Fibroblast of pulmonary artery (primary cell): Measurements from ENCODE around the gene DUSP22.

Experiments
- DNase-seq: peaks from one replicate; pipeline ENCODE4 v3.0.0-alpha.2; 2010; ENCODE audit warnings: low read depth
- H3K4me3 ChIP-seq: replicated peaks from 2 replicates; pipeline ENCODE4 v1.5.1; 2011; ENCODE audit warnings: low read depth, mild to moderate bottlenecking, control low read depth, low read length, moderate library complexity
- CTCF ChIP-seq: IDR thresholded peaks from 2 replicates; pipeline ENCODE4 v1.5.1; 2011; ENCODE audit warnings: mild to moderate bottlenecking, control low read depth, low read length, inconsistent platforms; ENCODE audit errors: missing control alignments

The DUSP22 gene

GRCh38 chr6:279341-280029 is 12.8 kb upstream of the DUSP22 start:
- DNase-seq: no peak
- no peak for TF ChIP-seq CTCF
- no peak overlapping the region for H3K4me3 ChIP-seq

- no peak for DNase-seq
- H3K4me3 ChIP-seq: no peak overlapping the region
- TF ChIP-seq CTCF: no peak
Observed at GRCh38 chr6:280775-281468, 11.4 kb upstream of the DUSP22 start.

- H3K4me3 ChIP-seq: no peak overlapping the region
- DNase-seq: no peak
- no peak for TF ChIP-seq CTCF
Observed at GRCh38 chr6:281469-282103, 10.7 kb upstream of the DUSP22 start.

GRCh38 chr6:282177-282866 is 10.0 kb upstream of the DUSP22 start:
- no peak overlapping the region for H3K4me3 ChIP-seq
- no peak for TF ChIP-seq CTCF
- DNase-seq: no peak

GRCh38 chr6:282867-283416 is 9.3 kb upstream of the DUSP22 start:
- no peak for TF ChIP-seq CTCF
- DNase-seq: no peak
- H3K4me3 ChIP-seq: no peak overlapping the region

- DNase-seq: no peak
- no peak overlapping the region for H3K4me3 ChIP-seq
- no peak for TF ChIP-seq CTCF
Observed at GRCh38 chr6:284486-284885, 7.8 kb upstream of the DUSP22 start.
